ENCODE measurements around the gene MSANTD4.
"Not testable (repeated sequence)": the region's sequence is repeated elsewhere in the genome, so short reads cannot be mapped to it uniquely, and the experiment has no call there.

The MSANTD4 gene

DNA sequence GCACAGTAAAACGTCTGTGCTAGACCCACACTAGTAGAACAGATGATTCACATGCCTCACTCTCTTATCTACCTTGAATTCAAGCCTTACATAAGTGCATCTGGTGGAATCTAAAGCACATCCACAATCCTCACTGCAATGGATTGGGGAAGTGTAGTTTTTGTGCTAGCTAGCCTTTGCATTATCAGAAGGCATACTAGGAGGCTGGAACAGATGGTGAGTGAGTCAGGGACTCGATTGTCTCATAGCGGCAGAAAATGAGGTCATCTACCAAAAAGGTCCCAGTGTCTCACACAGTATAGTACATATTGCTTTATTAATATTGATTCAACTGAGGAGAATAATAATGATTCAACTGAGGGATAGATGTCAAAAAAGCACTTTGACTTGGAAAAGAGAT, 9.3 kb downstream of the MSANTD4 start:
- DNase-seq (ENCODE audit: low spot score): no peak
- TF ChIP-seq, protein P1, sequence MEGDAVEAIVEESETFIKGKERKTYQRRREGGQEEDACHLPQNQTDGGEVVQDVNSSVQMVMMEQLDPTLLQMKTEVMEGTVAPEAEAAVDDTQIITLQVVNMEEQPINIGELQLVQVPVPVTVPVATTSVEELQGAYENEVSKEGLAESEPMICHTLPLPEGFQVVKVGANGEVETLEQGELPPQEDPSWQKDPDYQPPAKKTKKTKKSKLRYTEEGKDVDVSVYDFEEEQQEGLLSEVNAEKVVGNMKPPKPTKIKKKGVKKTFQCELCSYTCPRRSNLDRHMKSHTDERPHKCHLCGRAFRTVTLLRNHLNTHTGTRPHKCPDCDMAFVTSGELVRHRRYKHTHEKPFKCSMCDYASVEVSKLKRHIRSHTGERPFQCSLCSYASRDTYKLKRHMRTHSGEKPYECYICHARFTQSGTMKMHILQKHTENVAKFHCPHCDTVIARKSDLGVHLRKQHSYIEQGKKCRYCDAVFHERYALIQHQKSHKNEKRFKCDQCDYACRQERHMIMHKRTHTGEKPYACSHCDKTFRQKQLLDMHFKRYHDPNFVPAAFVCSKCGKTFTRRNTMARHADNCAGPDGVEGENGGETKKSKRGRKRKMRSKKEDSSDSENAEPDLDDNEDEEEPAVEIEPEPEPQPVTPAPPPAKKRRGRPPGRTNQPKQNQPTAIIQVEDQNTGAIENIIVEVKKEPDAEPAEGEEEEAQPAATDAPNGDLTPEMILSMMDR (IDR thresholded peaks at IDR 0.05; ENCODE audit: extremely low read depth, missing control alignments): no peak

DNA sequence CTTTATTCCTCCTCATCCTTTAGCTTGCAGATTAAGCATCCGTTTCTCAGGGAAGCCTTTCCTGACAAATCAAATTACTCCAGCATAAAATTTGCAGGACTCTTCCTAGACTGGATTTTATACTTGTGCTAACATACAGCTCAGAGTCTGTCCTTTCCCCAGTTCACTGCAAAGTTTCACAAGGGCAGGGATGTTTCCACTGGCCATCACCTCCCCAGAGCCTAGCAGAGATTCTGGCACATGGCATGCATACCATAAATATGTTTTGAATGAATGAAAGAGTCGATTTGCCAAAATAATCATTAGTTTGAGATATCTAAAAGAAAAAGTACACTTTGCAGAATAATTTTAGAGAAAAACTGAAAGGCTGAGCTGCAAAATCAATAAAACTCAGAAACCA, 10.6 kb downstream of the MSANTD4 start:
- TF ChIP-seq, protein P1 (IDR thresholded peaks at IDR 0.05; ENCODE audit: extremely low read depth, missing control alignments): no peak
- no peak for DNase-seq (ENCODE audit: low spot score)

DNA sequence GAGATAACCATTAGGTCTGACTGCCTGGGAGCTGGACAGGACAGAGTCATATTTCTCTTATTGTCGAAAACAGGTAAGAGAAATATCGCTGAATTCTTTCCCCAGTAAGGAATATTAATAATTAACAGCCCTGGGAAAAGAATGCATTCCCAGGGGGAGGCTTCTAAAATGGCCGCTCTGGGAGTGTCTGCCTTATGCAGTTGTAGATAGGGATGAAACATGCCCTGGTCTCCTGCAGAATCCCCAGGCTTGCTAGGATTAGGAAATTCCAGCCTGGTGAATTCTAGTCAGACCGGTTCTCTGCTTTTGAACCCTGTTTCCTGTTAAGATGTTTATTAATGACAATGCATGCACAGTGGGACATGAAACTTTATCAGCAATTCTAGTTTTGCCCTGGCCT, 18.9 kb downstream of the MSANTD4 start:
- DNase-seq (ENCODE audit: low spot score): not testable (repeated sequence)

DNA sequence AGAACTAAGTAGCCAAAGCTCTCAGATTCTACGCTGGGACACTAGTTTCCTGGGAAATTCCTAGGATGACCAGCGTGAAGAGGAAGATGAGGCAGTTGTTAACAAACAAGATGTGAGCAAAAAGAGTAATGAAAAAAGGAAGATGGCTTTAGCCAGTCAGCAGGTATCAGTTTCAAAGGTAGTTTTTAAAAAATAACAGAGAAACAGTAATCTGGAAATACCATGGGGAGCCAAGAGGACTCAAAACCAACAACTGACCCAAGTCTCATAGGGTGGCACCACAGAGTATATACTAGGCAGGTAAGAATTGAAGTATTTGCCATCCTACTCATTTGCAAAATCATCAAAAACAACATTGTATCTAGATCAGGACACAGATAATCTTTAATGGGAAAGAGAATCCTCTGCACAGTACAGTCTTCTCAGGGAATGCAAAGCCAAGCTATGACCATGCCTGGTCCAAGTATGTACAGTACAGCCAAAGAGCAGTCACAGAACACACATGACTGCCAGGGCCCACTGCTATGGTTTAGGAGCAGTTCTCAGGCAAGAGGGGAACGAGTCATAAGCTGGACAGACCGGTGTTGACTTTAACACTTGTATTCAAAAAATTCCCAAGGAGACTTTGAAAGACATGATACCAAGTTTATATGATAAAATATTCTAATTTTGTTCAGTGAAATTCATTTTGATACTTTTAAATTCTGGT, 20.6 kb downstream of the MSANTD4 start:
- TF ChIP-seq, protein P1 (IDR thresholded peaks at IDR 0.05; ENCODE audit: extremely low read depth, missing control alignments): no peak

DNA sequence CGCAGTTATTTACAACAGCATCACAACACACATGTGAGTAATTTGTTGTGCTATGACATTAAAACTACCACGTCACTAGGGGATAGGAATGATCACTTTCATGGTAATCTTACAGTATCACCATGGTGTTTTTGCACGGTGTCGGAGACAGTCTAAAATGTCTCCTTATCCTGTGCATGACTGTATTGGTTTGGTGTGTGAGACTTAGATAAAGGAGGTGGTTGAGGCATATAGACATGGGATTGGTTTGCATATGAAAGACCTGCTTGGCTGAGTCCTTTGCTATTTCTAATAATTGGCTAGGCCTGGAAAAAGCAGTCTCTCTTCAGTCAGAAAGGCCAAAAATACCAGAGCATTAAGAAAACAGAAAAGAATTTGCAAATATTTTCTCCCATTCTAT, 30.2 kb downstream of the MSANTD4 start:
- no peak for DNase-seq (ENCODE audit: low spot score)
- TF ChIP-seq, protein P1 (IDR thresholded peaks at IDR 0.05; ENCODE audit: extremely low read depth, missing control alignments): no peak

More for the DNA sequence above, 20.6 kb downstream of the MSANTD4 start:
- DNase-seq (ENCODE audit: low spot score): no peak

DNA sequence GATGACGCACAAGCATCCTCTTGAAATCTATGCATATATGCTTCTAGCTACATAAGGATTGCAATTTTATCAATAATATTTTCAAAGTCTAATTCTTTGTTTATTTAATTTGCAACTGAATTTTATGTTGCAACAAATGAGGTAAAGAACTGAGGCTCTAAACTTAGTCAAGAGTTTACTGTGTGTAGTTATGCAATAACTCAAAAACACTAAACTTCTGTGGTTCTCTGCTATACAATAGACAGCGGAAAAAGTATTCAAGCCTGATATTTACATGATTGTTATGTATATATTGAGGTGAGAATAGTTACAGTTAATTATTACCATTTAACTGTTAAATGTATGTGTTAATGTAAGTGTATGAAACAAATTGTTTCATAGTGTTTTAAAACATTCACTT, 32.9 kb downstream of the MSANTD4 start:
- TF ChIP-seq, protein P1 (IDR thresholded peaks at IDR 0.05; ENCODE audit: extremely low read depth, missing control alignments): no peak
- DNase-seq (ENCODE audit: low spot score): no peak

DNA sequence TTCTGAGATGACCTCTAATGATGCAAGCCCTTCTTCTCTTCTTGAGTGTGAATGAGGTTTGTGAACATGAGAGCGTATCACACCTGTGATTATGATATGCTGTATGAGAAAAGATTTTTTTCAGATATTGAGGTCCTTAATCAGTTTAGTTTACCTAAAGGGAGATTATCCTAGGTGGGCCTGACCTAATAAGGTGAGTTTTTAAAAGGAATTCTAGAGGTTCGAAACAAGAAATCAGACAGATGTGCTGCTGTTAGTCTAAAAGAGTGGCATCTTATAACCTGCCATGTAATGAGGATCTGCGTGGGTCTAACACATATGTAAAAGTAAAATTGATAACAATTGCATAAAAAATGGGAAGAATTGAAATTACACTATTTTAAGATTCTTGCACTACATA, 33.8 kb downstream of the MSANTD4 start:
- DNase-seq (ENCODE audit: low spot score): no peak
- TF ChIP-seq, protein P1 (IDR thresholded peaks at IDR 0.05; ENCODE audit: extremely low read depth, missing control alignments): no peak

DNA sequence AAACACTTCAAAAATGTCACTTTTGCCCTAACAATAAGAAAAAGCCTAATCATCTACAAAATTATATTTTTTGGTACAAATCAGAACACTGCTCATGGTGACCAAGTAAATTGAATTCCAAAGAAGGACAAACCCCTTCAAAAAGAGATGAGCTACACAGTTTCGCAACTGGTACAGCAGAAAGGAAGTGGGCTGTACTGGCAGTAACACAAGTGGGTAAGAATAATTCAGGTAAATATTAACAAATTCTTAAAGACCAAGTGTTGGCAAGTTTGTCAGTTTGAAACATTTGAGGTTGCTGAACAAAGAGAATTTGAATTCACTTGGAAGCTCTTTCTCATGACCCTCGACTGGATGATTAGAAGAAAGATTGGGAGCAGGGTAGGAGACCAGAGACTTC, 35.5 kb downstream of the MSANTD4 start:
- DNase-seq (ENCODE audit: low spot score): no peak
- TF ChIP-seq, protein P1 (IDR thresholded peaks at IDR 0.05; ENCODE audit: extremely low read depth, missing control alignments): no peak
